ENCODE results near the gene SCGB2A2.

- no peak for TF ChIP-seq ZNF274 (IDR thresholded peaks at IDR 0.05; ENCODE audit: low read depth, low read length)
- no peak for TF ChIP-seq YY1 (IDR thresholded peaks at IDR 0.05; ENCODE audit: insufficient read depth, insufficient read length)
- TF ChIP-seq SUZ12 (IDR thresholded peaks at IDR 0.05; ENCODE audit: extremely low read depth, insufficient read depth, insufficient read length): no peak
Observed at GRCh38 chr11:62238151-62238550, 31.8 kb upstream of the SCGB2A2 start.
